DOHH2 (cell line): ENCODE measurements around the gene STOML1.

Source experiments
- EZH2phosphoT487 ChIP-seq: fragments of 200-600 bp; sonication (generic); IDR thresholded peaks from 2 replicates; pipeline ENCODE4 v1.6.1; 2017; ENCODE audit warnings: borderline replicate concordance, mild to moderate bottlenecking, antibody characterized with exemption, low read length, moderate library complexity, mixed read lengths
- TF ChIP-seq, protein P1 (sequence below): fragments of 200-600 bp; sonication (generic); IDR thresholded peaks from one replicate; pipeline ENCODE4 v1.5.1; 2014; ENCODE audit warnings: antibody characterized with exemption, mild to moderate bottlenecking, low read depth, low read length; ENCODE audit not compliant: poor library complexity, severe bottlenecking

DNA sequence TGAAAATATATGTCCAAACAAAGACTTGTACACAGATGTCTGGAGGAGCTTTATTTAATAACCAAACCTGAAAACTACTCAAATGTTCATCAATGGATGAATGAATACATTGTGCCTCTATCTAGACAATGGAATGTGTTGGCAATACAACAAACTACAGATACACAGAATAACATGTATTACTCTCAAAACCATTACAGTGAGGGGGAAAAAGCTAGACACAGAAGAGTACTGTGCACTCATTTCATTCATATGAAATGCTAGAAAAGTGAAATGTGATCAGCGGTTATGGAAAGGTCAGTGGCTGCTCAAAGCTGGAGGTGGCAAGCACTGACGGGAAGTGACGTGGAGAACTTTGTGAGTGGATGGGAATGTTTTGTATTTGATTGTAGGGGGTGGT lies 13.2 kb downstream of the STOML1 start:
- TF ChIP-seq, protein P1, sequence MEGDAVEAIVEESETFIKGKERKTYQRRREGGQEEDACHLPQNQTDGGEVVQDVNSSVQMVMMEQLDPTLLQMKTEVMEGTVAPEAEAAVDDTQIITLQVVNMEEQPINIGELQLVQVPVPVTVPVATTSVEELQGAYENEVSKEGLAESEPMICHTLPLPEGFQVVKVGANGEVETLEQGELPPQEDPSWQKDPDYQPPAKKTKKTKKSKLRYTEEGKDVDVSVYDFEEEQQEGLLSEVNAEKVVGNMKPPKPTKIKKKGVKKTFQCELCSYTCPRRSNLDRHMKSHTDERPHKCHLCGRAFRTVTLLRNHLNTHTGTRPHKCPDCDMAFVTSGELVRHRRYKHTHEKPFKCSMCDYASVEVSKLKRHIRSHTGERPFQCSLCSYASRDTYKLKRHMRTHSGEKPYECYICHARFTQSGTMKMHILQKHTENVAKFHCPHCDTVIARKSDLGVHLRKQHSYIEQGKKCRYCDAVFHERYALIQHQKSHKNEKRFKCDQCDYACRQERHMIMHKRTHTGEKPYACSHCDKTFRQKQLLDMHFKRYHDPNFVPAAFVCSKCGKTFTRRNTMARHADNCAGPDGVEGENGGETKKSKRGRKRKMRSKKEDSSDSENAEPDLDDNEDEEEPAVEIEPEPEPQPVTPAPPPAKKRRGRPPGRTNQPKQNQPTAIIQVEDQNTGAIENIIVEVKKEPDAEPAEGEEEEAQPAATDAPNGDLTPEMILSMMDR, result no peak
- no peak for TF ChIP-seq EZH2phosphoT487
